WI38 (cell line): Measurements from ENCODE around the gene USP17L18.
"Not testable (repeated sequence)": the region's sequence is repeated elsewhere in the genome, so short reads cannot be mapped to it uniquely, and the experiment has no call there.

ENCODE experiments used
- H3K4me3 ChIP-seq: 2 replicates; pipeline ENCODE4 v1.5.1; 2011; ENCODE audit warnings: low read depth, mild to moderate bottlenecking, control low read depth, low read length

Gene USP17L18, protein sequence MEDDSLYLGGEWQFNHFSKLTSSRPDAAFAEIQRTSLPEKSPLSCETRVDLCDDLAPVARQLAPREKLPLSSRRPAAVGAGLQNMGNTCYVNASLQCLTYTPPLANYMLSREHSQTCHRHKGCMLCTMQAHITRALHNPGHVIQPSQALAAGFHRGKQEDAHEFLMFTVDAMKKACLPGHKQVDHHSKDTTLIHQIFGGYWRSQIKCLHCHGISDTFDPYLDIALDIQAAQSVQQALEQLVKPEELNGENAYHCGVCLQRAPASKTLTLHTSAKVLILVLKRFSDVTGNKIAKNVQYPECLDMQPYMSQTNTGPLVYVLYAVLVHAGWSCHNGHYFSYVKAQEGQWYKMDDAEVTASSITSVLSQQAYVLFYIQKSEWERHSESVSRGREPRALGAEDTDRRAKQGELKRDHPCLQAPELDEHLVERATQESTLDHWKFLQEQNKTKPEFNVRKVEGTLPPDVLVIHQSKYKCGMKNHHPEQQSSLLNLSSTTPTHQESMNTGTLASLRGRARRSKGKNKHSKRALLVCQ

DNA sequence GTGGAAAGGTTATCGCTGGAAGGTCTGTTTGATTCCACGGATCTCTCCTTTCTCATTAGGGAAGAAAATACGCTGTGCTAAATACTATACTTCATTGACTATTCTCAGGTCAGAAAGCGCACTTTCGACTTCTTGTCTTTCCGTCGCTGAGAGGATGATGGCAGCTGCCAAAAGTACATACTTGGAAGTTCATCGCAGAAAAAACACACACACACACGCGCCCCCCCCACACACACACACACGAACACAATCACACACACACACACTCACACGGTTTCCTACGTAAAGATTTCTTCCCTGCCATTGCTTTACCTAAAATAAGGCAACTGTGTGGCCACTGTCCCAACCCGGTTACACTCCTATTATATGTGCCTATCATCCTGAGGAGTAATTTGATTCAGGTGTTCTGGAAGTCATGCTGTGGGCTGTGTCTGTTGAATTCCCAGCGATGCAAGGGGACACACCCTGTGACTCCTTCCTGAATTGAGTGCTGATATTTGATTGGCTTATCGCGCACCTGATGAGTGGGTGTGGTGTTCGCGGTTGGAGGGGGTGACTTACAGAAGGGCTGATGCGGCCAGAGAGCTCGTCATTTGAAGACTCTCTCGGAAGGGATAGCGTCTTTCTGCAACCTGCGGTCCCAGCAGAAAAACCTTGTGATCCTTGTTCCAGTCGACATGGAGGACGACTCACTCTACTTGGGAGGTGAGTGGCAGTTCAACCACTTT, at the start of gene USP17L18:
TSS of gene USP17L18 (plus strand) at position 678 of the 728 bp plus-strand sequence. CDS start at position 678, 0 bp downstream.
- not testable (repeated sequence) for H3K4me3 ChIP-seq

DNA sequence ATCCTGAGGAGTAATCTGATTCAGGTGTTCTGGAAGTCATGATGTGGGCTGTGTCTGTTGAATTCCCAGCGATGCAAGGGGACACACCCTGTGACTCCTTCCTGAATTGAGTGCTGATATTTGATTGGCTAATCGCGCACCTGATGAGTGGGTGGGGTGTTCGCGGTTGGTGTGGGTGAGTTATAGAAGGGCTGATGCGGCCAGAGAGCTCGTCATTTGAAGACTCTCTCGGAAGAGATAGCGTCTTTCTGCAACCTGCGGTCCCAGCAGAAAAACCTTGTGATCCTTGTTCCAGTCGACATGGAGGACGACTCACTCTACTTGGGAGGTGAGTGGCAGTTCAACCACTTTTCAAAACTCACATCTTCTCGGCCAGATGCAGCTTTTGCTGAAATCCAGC, 38.1 kb upstream of the USP17L18 start, which contains the start of gene USP17L10:
TSS of gene USP17L10 (plus strand) at position 301 of the 400 bp plus-strand sequence. CDS start at position 301, 0 bp downstream.
- not testable (repeated sequence) for H3K4me3 ChIP-seq

DNA sequence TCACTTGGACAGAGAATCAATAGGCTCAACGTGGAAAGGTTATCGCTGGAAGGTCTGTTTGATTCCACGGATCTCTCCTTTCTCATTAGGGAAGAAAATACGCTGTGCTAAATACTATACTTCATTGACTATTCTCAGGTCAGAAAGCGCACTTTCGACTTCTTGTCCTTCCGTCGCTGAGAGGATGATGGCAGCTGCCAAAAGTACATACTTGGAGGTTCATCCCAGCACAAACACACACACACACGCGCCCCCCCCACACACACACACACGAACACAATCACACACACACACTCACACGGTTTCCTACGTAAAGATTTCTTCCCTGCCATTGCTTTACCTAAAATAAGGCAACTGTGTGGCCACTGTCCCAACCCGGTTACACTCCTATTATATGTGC, 33.7 kb upstream of the USP17L18 start:
- not testable (repeated sequence) for H3K4me3 ChIP-seq

DNA sequence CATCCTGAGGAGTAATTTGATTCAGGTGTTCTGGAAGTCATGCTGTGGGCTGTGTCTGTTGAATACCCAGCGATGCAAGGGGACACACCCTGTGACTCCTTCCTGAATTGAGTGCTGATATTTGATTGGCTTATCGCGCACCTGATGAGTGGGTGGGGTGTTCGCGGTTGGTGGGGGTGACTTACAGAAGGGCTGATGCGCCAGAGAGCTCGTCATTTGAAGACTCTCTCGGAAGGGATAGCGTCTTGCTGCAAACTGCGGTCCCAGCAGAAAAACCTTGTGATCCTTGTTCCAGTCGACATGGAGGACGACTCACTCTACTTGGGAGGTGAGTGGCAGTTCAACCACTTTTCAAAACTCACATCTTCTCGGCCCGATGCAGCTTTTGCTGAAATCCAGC, 33.3 kb upstream of the USP17L18 start, which contains the start of gene USP17L11:
TSS of gene USP17L11 (plus strand) at position 301 of the 400 bp plus-strand sequence. CDS start at position 301, 0 bp downstream.
- H3K4me3 ChIP-seq = not testable (repeated sequence)

DNA sequence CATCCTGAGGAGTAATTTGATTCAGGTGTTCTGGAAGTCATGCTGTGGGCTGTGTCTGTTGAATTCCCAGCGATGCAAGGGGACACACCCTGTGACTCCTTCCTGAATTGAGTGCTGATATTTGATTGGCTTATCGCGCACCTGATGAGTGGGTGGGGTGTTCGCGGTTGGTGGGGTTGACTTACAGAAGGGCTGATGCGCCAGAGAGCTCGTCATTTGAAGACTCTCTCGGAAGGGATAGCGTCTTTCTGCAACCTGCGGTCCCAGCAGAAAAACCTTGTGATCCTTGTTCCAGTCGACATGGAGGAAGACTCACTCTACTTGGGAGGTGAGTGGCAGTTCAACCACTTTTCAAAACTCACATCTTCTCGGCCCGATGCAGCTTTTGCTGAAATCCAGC, 28.6 kb upstream of the USP17L18 start, which contains the start of gene USP17L12:
TSS of gene USP17L12 (plus strand) at position 301 of the 400 bp plus-strand sequence. CDS start at position 301, 0 bp downstream.
- not testable (repeated sequence) for H3K4me3 ChIP-seq

DNA sequence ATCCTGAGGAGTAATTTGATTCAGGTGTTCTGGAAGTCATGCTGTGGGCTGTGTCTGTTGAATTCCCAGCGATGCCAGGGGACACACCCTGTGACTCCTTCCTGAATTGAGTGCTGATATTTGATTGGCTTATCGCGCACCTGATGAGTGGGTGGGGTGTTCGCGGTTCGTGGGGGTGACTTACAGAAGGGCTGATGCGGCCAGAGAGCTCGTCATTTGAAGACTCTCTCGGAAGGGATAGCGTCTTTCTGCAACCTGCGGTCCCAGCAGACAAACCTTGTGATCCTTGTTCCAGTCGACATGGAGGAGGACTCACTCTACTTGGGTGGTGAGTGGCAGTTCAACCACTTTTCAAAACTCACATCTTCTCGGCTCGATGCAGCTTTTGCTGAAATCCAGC, 23.8 kb upstream of the USP17L18 start, which contains the start of gene USP17L13:
TSS of gene USP17L13 (plus strand) at position 301 of the 400 bp plus-strand sequence. CDS start at position 301, 0 bp downstream.
- H3K4me3 ChIP-seq = not testable (repeated sequence)

DNA sequence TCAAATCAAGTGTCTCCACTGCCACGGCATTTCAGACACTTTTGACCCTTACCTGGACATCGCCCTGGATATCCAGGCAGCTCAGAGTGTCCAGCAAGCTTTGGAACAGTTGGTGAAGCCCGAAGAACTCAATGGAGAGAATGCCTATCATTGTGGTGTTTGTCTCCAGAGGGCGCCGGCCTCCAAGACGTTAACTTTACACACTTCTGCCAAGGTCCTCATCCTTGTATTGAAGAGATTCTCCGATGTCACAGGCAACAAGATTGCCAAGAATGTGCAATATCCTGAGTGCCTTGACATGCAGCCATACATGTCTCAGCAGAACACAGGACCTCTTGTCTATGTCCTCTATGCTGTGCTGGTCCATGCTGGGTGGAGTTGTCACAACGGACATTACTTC, 18.2 kb upstream of the USP17L18 start:
- not testable (repeated sequence) for H3K4me3 ChIP-seq

DNA sequence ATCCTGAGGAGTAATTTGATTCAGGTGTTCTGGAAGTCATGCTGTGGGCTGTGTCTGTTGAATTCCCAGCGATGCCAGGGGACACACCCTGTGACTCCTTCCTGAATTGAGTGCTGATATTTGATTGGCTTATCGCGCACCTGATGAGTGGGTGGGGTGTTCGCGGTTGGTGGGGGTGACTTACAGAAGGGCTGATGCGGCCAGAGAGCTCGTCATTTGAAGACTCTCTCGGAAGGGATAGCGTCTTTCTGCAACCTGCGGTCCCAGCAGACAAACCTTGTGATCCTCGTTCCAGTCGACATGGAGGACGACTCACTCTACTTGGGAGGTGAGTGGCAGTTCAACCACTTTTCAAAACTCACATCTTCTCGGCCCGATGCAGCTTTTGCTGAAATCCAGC, 14.3 kb upstream of the USP17L18 start, which contains the start of gene USP17L15:
TSS of gene USP17L15 (plus strand) at position 301 of the 400 bp plus-strand sequence. CDS start at position 301, 0 bp downstream.
- H3K4me3 ChIP-seq = not testable (repeated sequence)

DNA sequence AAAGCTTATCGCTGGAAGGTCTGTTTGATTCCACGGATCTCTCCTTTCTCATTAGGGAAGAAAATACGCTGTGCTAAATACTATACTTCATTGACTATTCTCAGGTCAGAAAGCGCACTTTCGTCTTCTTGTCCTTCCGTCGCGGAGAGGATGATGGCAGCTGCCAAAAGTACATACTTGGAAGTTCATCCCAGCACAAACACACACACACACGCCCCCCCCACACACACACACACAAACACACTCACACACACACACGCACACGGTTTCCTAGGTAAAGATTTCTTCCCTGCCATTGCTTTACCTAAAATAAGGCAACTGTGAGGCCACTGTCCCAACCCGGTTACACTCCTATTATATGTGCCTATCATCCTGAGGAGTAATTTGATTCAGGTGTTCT, 10.0 kb upstream of the USP17L18 start:
- H3K4me3 ChIP-seq = not testable (repeated sequence)

DNA sequence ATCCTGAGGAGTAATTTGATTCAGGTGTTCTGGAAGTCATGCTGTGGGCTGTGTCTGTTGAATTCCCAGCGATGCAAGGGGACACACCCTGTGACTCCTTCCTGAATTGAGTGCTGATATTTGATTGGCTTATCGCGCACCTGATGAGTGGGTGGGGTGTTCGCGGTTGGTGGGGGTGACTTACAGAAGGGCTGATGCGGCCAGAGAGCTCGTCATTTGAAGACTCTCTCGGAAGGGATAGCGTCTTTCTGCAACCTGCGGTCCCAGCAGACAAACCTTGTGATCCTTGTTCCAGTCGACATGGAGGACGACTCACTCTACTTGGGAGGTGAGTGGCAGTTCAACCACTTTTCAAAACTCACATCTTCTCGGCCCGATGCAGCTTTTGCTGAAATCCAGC, 4.9 kb upstream of the USP17L18 start, which contains the start of gene USP17L17:
TSS of gene USP17L17 (plus strand) at position 301 of the 400 bp plus-strand sequence. CDS start at position 301, 0 bp downstream.
- H3K4me3 ChIP-seq = not testable (repeated sequence)

DNA sequence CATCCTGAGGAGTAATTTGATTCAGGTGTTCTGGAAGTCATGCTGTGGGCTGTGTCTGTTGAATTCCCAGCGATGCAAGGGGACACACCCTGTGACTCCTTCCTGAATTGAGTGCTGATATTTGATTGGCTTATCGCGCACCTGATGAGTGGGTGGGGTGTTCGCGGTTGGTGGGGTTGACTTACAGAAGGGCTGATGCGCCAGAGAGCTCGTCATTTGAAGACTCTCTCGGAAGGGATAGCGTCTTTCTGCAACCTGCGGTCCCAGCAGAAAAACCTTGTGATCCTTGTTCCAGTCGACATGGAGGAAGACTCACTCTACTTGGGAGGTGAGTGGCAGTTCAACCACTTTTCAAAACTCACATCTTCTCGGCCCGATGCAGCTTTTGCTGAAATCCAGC, 4.6 kb downstream of the USP17L18 start, which contains the start of gene USP17L19:
TSS of gene USP17L19 (plus strand) at position 301 of the 400 bp plus-strand sequence. CDS start at position 301, 0 bp downstream.
- not testable (repeated sequence) for H3K4me3 ChIP-seq

DNA sequence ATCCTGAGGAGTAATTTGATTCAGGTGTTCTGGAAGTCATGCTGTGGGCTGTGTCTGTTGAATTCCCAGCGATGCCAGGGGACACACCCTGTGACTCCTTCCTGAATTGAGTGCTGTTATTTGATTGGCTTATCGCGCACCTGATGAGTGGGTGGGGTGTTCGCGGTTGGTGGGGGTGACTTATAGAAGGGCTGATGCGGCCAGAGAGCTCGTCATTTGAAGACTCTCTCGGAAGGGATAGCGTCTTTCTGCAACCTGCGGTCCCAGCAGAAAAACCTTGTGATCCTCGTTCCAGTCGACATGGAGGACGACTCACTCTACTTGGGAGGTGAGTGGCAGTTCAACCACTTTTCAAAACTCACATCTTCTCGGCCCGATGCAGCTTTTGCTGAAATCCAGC, 9.4 kb downstream of the USP17L18 start, which contains the start of gene USP17L20:
TSS of gene USP17L20 (plus strand) at position 301 of the 400 bp plus-strand sequence. CDS start at position 301, 0 bp downstream.
- H3K4me3 ChIP-seq = not testable (repeated sequence)

DNA sequence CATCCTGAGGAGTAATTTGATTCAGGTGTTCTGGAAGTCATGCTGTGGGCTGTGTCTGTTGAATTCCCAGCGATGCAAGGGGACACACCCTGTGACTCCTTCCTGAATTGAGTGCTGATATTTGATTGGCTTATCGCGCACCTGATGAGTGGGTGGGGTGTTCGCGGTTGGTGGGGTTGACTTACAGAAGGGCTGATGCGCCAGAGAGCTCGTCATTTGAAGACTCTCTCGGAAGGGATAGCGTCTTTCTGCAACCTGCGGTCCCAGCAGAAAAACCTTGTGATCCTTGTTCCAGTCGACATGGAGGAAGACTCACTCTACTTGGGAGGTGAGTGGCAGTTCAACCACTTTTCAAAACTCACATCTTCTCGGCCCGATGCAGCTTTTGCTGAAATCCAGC, 14.1 kb downstream of the USP17L18 start, which contains the start of gene USP17L21:
TSS of gene USP17L21 (plus strand) at position 301 of the 400 bp plus-strand sequence. CDS start at position 301, 0 bp downstream.
- H3K4me3 ChIP-seq = not testable (repeated sequence)

DNA sequence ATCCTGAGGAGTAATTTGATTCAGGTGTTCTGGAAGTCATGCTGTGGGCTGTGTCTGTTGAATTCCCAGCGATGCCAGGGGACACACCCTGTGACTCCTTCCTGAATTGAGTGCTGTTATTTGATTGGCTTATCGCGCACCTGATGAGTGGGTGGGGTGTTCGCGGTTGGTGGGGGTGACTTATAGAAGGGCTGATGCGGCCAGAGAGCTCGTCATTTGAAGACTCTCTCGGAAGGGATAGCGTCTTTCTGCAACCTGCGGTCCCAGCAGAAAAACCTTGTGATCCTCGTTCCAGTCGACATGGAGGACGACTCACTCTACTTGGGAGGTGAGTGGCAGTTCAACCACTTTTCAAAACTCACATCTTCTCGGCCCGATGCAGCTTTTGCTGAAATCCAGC, 18.9 kb downstream of the USP17L18 start, which contains the start of gene USP17L22:
TSS of gene USP17L22 (plus strand) at position 301 of the 400 bp plus-strand sequence. CDS start at position 301, 0 bp downstream.
- not testable (repeated sequence) for H3K4me3 ChIP-seq

DNA sequence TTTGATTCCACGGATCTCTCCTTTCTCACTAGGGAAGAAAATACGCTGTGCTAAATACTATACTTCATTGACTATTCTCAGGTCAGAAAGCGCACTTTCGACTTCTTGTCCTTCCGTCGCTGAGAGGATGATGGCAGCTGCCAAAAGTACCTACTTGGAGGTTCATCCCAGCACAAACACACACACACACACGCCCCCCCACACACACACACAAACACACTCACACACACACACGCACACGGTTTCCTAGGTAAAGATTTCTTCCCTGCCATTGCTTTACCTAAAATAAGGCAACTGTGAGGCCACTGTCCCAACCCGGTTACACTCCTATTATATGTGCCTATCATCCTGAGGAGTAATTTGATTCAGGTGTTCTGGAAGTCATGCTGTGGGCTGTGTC, 23.3 kb downstream of the USP17L18 start:
- H3K4me3 ChIP-seq = not testable (repeated sequence)
